ENCODE data around the gene ZNF516. TPM values are rescaled to one million over a fixed set of nuclear protein-coding genes. Genes with fewer than 3 reads are reported as not detected.
A peak's percentile ranks its signal among the peaks of the same experiment; 100 is the strongest.

ZNF516 gene
- total and polyA plus RNA-seq, 4 donors = 2.5 to 12.2 (median 7.6) TPM

DNA sequence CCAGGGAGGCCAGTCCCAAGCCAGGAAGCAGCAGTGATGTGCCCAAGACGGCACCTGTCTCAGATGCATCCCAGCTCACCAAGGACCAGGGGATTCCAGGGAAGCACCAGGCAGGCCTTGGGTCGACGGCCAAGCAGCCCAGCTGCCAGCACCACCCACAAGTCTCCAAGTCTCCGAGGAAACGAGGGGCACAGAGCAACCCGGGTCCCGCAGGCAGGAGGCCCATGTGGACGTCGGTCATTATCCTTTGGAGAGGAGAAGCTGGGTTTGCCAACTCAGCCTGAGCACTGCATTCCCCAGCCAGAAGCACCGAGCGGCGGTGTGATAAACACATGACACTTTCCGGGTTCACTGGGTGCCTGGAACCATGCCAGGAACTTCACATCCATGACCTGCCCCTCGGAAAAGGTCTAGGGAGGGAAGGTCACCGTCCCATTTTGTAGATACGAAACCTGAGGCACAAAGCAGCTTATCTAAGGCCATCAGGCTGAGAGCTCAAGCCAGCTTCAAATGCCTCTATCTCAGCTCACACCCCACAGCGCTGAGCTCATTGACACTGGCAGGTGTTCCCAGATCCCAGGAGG lies 104.5 kb downstream of the ZNF516 start:
- Histone ChIP-seq H3K9me3 (ENCODE audit: control insufficient read depth in 4 of 4, low read length in 3 of 4) (no peaks in the 10 kb centered on the region), H3K27me3 (ENCODE audit: control insufficient read depth in 4 of 4, insufficient read depth in 4 of 4, low read length in 3 of 4) (no peaks in the 10 kb centered on the region), H3K4me3 (ENCODE audit: low read depth in 1 of 3, low read length in 3 of 3) (no peak overlapping the region), H3K9ac (ENCODE audit: low read depth in 1 of 2, low read length in 2 of 2) (no peak overlapping the region), H3K27ac (ENCODE audit: low read depth in 1 of 2, low read length in 2 of 2) (no peak overlapping the region), H3K36me3 (ENCODE audit: control insufficient read depth in 4 of 4, insufficient read depth in 3 of 4, low read depth in 1 of 4, low read length in 3 of 4) (peaks cover 0 to 2% (median 0%) of the 10 kb centered on the region in 4 donors), H3K4me1 (ENCODE audit: control insufficient read depth in 4 of 4, insufficient read depth in 4 of 4, low read length in 3 of 4) (peaks cover 0 to 23% (median 12%) of the 10 kb centered on the region in 4 donors)
- TF ChIP-seq CTCF (IDR thresholded peaks at IDR 0.05; ENCODE audit: low read depth, low read length, missing input control) = no peak
- TF ChIP-seq SP1 (IDR thresholded peaks at IDR 0.05) = no peak
- no peak for TF ChIP-seq GABPA (IDR thresholded peaks at IDR 0.05 in 1 of 2, conservative IDR thresholded peaks at IDR 0.05 in 1 of 2)
- TF ChIP-seq RXRA (IDR thresholded peaks at IDR 0.05) = peak in 1 of 2 donors; percentile 51
- no peak for TF ChIP-seq YY1 (IDR thresholded peaks at IDR 0.05)
- no peak for DNase-seq (ENCODE audit: low spot score)
- WGBS = 39% methylated on average over 17 of the region's 17 CpGs

DNA sequence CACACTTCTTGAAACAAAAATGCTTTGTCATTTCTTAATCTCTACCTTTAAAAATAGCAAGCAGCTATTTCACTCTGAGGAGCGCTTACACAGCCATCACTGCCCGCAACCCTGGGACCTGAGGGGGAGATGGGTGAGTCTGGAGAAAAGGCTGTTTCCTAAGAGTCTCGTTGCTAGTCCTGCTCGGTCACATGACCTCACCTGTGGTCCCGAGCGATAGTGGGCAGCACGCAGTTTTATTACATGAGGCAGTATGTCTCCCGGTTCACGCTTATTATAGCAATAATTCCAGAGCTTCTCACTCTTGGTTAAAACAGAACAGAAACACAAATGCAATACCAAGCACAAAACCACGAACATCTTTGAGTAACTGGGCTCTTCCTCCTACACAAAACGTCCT lies 105.3 kb downstream of the ZNF516 start:
- Histone ChIP-seq H3K4me1 (ENCODE audit: control insufficient read depth in 4 of 4, insufficient read depth in 4 of 4, low read length in 3 of 4) (peaks cover 0 to 17% (median 9%) of the 10 kb centered on the region in 4 donors), H3K36me3 (ENCODE audit: control insufficient read depth in 4 of 4, insufficient read depth in 3 of 4, low read depth in 1 of 4, low read length in 3 of 4) (no peaks in the 10 kb centered on the region), H3K4me3 (ENCODE audit: low read depth in 1 of 3, low read length in 3 of 3) (no peak overlapping the region), H3K9me3 (ENCODE audit: control insufficient read depth in 4 of 4, low read length in 3 of 4) (no peaks in the 10 kb centered on the region), H3K9ac (ENCODE audit: low read depth in 1 of 2, low read length in 2 of 2) (no peak overlapping the region), H3K27me3 (ENCODE audit: control insufficient read depth in 4 of 4, insufficient read depth in 4 of 4, low read length in 3 of 4) (no peaks in the 10 kb centered on the region), H3K27ac (ENCODE audit: low read depth in 1 of 2, low read length in 2 of 2) (no peak overlapping the region)
- no peak for TF ChIP-seq FOXA1 (IDR thresholded peaks at IDR 0.05)
- TF ChIP-seq GABPA (IDR thresholded peaks at IDR 0.05 in 1 of 2, conservative IDR thresholded peaks at IDR 0.05 in 1 of 2) = no peak
- no peak for TF ChIP-seq HNF4A (conservative IDR thresholded peaks at IDR 0.05)
- no peak for TF ChIP-seq ZBTB33 (IDR thresholded peaks at IDR 0.05)
- TF ChIP-seq FOXA2 (IDR thresholded peaks at IDR 0.05) = no peak
- no peak for TF ChIP-seq TAF1 (conservative IDR thresholded peaks at IDR 0.05)
- TF ChIP-seq, protein P1, sequence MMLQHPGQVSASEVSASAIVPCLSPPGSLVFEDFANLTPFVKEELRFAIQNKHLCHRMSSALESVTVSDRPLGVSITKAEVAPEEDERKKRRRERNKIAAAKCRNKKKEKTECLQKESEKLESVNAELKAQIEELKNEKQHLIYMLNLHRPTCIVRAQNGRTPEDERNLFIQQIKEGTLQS (IDR thresholded peaks at IDR 0.05) = no peak
- TF ChIP-seq NR2F2 (IDR thresholded peaks at IDR 0.05) = no peak
- no peak for TF ChIP-seq JUND (IDR thresholded peaks at IDR 0.05)
- TF ChIP-seq EGR1 (IDR thresholded peaks at IDR 0.05; ENCODE audit: low read depth in 2 of 2) = no peak
- TF ChIP-seq YY1 (IDR thresholded peaks at IDR 0.05) = no peak
- TF ChIP-seq MAX (IDR thresholded peaks at IDR 0.05) = no peak
- TF ChIP-seq REST (IDR thresholded peaks at IDR 0.05) = no peak
- TF ChIP-seq RAD21 (IDR thresholded peaks at IDR 0.05) = no peak
- no peak for TF ChIP-seq HNF4G (IDR thresholded peaks at IDR 0.05)
- 83% methylated on average over 11 of the region's 11 CpGs for WGBS
- DNase-seq (ENCODE audit: low spot score) = no peak

Measured in liver (tissue), 9 donors.